Activated CD8-positive, alpha-beta T cell treated with anti-CD3 and anti-CD28 coated beads for 36 hours (primary cell): ENCODE data around the gene PRPF18. TPM values are rescaled to one million over a fixed set of nuclear protein-coding genes. Genes with fewer than 3 reads are reported as not detected.

ENCODE experiments used
- ATAC-seq: fragments of 200-7000 bp; cut with Tn5 transposase; one replicate; pipeline ENCODE4 v1.10.0; 2021; ENCODE audit warnings: mild to moderate bottlenecking, moderate library complexity
- CTCF ChIA-PET: fragments of 350-600 bp; sonication (Branson Sonifier 250); formaldehyde crosslinking; loops from one replicate; lab custom pipeline; 2021; ENCODE audit warnings: antibody characterized with exemption; lab: Charles Lee
- POLR2A ChIA-PET: fragments of 350-600 bp; sonication (Branson Sonifier 250); formaldehyde crosslinking; loops from one replicate; lab custom pipeline; 2021; ENCODE audit warnings: antibody characterized with exemption; lab: Charles Lee
- DNase-seq: peaks from one replicate; pipeline ENCODE4 v3.0.0-alpha.2; 2020
- H3K27ac Mint-ChIP-seq: one replicate; pipeline ENCODE4 v1.8.0; 2021; ENCODE audit warnings: mild to moderate bottlenecking, mixed read lengths
- H3K27me3 Mint-ChIP-seq: one replicate; pipeline ENCODE4 v1.8.0; 2021; ENCODE audit warnings: mixed read lengths
- H3K36me3 Mint-ChIP-seq: one replicate; pipeline ENCODE4 v1.8.0; 2021; ENCODE audit warnings: low read depth, mixed read lengths
- H3K4me1 Mint-ChIP-seq: one replicate; pipeline ENCODE4 v1.8.0; 2021; ENCODE audit warnings: low read depth, mixed read lengths
- H3K4me3 Mint-ChIP-seq: one replicate; pipeline ENCODE4 v1.8.0; 2021; ENCODE audit warnings: mild to moderate bottlenecking, moderate library complexity, mixed read lengths
- H3K9me3 Mint-ChIP-seq: one replicate; pipeline ENCODE4 v1.8.0; 2021; ENCODE audit warnings: mixed read lengths
- intact Hi-C: fragments of 100-400 bp; cut with micrococcal nuclease; formaldehyde crosslinking; loops from one replicate; pipeline ENCODE4 v1.10.0; 2022
- total RNA-seq, 2 experiments: library from RNA; stranded (reverse); gene quantifications; one replicate each; pipeline ENCODE4 v1.2.3, GENCODE V29; 2021
- TF ChIP-seq, protein P1 (sequence below): fragments of 200-600 bp; IDR thresholded peaks from one replicate; pipeline ENCODE4 v1.8.0; 2022; ENCODE audit warnings: antibody characterized with exemption, mild to moderate bottlenecking

PRPF18 gene
- total RNA-seq, 2 experiments from 2014 or later, result 17.9 to 18.4 TPM

- TF ChIP-seq, protein P1, sequence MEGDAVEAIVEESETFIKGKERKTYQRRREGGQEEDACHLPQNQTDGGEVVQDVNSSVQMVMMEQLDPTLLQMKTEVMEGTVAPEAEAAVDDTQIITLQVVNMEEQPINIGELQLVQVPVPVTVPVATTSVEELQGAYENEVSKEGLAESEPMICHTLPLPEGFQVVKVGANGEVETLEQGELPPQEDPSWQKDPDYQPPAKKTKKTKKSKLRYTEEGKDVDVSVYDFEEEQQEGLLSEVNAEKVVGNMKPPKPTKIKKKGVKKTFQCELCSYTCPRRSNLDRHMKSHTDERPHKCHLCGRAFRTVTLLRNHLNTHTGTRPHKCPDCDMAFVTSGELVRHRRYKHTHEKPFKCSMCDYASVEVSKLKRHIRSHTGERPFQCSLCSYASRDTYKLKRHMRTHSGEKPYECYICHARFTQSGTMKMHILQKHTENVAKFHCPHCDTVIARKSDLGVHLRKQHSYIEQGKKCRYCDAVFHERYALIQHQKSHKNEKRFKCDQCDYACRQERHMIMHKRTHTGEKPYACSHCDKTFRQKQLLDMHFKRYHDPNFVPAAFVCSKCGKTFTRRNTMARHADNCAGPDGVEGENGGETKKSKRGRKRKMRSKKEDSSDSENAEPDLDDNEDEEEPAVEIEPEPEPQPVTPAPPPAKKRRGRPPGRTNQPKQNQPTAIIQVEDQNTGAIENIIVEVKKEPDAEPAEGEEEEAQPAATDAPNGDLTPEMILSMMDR, result no peak
- no peak overlapping the region for H3K4me3 Mint-ChIP-seq
- DNase-seq, result no peak
- ChIA-PET CTCF (interaction anchor here (0.9 kb wide), 1 partner anchor 27 kb away, joined by 3 read pairs; no protein-coding TSS in a partner anchor), POLR2A (no interaction called here)
- peaks cover 3% of the 10 kb centered on the region for H3K4me1 Mint-ChIP-seq
- ATAC-seq, result no peak
- no peaks in the 10 kb centered on the region for H3K9me3 Mint-ChIP-seq
- no peaks in the 10 kb centered on the region for H3K36me3 Mint-ChIP-seq
- intact Hi-C loops, result no loop called here
- H3K27ac Mint-ChIP-seq, result no peak overlapping the region
- peaks cover 7% of the 10 kb centered on the region for H3K27me3 Mint-ChIP-seq
Measured at GRCh38 chr10:13559124-13559700, 27.6 kb upstream of the PRPF18 start.

GRCh38 chr10:13560597-13560996 lies 26.2 kb upstream of the PRPF18 start:
- POLR2A ChIA-PET, result no interaction called here
- no peak for ATAC-seq
- DNase-seq, result no peak
- Mint-ChIP-seq H3K9me3 (no peaks in the 10 kb centered on the region), H3K4me3 (no peak overlapping the region), H3K27ac (no peak overlapping the region), H3K36me3 (no peaks in the 10 kb centered on the region), H3K27me3 (peaks cover 3% of the 10 kb centered on the region), H3K4me1 (peaks cover 3% of the 10 kb centered on the region)
- TF ChIP-seq, protein P1, result no peak
- intact Hi-C loops, result no loop called here
- CTCF ChIA-PET, result no interaction called here

DNA sequence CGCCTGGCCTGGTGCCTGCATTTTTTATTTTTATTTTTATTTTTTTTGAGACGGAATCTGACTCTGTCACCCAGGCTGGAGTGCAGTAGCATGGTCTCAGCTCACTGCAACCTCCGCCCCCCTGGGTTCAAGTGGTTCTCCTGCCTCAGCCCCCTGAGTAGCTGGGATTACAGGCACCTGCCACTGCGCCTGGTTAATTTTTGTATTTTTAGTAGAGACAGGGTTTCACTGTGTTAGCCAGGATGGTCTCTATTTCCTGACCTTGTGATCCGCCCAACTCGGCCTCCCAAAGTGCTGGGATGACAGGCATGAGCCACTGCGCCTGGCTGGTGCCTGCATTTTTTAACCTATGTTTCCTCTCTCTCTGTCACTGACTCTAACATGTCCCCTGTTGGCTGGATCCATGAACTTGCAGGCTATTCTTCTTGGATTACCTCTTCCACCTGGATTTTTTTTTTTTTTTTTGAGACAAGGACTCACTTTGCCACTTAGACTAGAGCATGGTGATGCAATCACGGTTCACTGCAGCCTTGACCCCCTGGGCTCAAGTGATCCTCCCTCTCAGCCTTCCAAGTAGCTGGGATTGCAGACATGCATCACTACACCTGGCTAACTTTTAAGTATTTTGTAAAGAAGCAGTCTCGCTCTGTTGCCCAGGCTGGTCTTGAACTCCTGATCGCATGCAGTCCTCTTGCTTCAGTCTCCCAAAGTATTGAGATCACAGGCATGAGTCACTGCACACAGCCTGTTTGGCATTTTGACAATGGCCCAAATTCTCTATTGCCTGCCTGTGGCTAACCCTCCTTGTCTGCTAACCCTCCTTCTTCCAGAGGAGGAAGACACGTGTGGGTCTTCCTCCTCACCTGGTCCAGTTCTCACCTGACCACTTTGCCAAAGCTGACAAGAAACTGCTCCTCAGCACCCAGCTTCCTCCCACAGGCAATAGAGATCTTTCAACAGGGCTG lies 23.0 kb upstream of the PRPF18 start:
- no peaks in the 10 kb centered on the region for H3K9me3 Mint-ChIP-seq
- H3K27me3 Mint-ChIP-seq, result peaks cover 6% of the 10 kb centered on the region
- H3K4me1 Mint-ChIP-seq, result no peaks in the 10 kb centered on the region
- intact Hi-C loops, result no loop called here
- no peak for ATAC-seq
- DNase-seq, result no peak
- POLR2A ChIA-PET, result no interaction called here
- CTCF ChIA-PET, result interaction anchor here (0.7 to 1.1 kb wide), 2 partner anchors 92 to 180 kb away, joined by 3 read pairs; no protein-coding TSS in a partner anchor
- no peaks in the 10 kb centered on the region for H3K36me3 Mint-ChIP-seq
- no peak overlapping the region for H3K4me3 Mint-ChIP-seq
- TF ChIP-seq, protein P1, result no peak
- H3K27ac Mint-ChIP-seq, result no peak overlapping the region

- peaks cover 8% of the 10 kb centered on the region for H3K27me3 Mint-ChIP-seq
- H3K27ac Mint-ChIP-seq, result no peak overlapping the region
- CTCF ChIA-PET, result interaction anchor here (1.0 kb wide), 1 partner anchor 192 kb away, joined by 3 read pairs; no protein-coding TSS in a partner anchor
- ATAC-seq (no peak), DNase-seq (no peak)
- H3K9me3 Mint-ChIP-seq, result no peaks in the 10 kb centered on the region
- no peak overlapping the region for H3K4me3 Mint-ChIP-seq
- no peaks in the 10 kb centered on the region for H3K36me3 Mint-ChIP-seq
- TF ChIP-seq, protein P1, result no peak
- POLR2A ChIA-PET, result no interaction called here
- no peaks in the 10 kb centered on the region for H3K4me1 Mint-ChIP-seq
- intact Hi-C loops, result no loop called here
Measured at GRCh38 chr10:13564576-13564975, 22.2 kb upstream of the PRPF18 start.

DNA sequence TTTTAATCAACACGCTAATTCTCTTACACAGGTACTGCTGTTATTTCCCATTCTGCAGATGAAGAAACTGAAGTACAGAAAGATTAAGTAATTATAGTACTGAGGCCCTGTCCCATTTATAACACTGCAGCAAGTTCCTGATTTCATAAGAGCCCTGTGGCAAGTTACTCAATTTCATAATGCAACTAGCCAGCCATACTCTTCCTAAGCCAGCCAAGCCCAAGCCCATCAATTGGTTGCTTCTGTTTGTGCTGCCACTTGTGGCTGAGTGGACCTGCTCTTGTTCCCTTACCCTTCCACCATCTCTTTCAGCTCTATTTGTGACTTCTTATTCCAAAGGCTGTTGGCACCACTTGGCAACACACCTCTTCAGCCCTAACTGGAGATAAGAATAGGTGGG lies 19.7 kb upstream of the PRPF18 start:
- no peaks in the 10 kb centered on the region for H3K36me3 Mint-ChIP-seq
- POLR2A ChIA-PET, result no interaction called here
- TF ChIP-seq, protein P1, result no peak
- H3K4me1 Mint-ChIP-seq, result no peaks in the 10 kb centered on the region
- peaks cover 8% of the 10 kb centered on the region for H3K27me3 Mint-ChIP-seq
- no peak overlapping the region for H3K27ac Mint-ChIP-seq
- H3K4me3 Mint-ChIP-seq, result no peak overlapping the region
- DNase-seq, result no peak
- intact Hi-C loops, result no loop called here
- H3K9me3 Mint-ChIP-seq, result no peaks in the 10 kb centered on the region
- CTCF ChIA-PET, result no interaction called here
- ATAC-seq, result no peak
